ENCODE results near the gene NCDN.
"Not testable (repeated sequence)": the region's sequence is repeated elsewhere in the genome, so short reads cannot be mapped to it uniquely, and the experiment has no call there.

- TF ChIP-seq CTCF, POLR2AphosphoS5, POLR2A (IDR thresholded peaks at IDR 0.05): not testable (repeated sequence)
Measured at GRCh38 chr1:35576766-35577070, 19.1 kb downstream of the NCDN start.

Measured in sigmoid colon (tissue), 4 donors.